ENCODE measurements around the gene GPR156.

DNA sequence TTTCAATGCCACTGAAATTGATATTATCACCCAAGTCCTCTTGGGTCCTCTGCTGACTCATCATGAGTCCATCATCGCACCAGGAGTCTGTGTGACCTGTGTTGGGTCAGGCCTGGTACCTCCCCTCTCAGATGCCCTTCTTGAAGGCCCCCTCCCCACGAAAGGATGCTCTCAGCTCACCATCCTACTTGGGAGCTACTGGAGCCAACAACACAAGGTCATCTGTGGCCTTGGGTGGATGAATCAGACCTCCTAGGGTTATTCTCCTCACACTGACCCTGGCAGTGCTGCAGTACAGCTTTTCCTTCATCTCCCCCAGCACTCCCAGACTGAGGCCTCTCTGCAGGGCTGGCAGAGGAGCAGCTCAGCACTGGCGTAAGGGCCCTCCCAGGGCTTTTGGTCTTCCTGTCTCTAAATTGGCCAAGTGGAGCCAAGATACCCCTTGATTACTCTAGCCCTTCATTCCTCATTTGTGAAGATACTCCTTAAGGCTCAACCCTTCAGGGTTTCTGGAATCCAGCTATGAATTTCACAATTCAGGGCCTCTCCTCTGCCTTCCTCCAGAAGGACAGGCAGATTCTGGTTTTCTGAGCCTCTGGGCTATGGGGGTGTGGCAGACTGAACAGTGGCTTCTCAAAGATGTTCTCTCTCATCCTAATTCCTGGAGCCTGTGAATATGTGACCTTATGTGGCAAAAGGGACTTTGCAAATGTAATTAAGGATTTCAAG, 110.0 kb downstream of the GPR156 start:
- TF ChIP-seq, protein P1, sequence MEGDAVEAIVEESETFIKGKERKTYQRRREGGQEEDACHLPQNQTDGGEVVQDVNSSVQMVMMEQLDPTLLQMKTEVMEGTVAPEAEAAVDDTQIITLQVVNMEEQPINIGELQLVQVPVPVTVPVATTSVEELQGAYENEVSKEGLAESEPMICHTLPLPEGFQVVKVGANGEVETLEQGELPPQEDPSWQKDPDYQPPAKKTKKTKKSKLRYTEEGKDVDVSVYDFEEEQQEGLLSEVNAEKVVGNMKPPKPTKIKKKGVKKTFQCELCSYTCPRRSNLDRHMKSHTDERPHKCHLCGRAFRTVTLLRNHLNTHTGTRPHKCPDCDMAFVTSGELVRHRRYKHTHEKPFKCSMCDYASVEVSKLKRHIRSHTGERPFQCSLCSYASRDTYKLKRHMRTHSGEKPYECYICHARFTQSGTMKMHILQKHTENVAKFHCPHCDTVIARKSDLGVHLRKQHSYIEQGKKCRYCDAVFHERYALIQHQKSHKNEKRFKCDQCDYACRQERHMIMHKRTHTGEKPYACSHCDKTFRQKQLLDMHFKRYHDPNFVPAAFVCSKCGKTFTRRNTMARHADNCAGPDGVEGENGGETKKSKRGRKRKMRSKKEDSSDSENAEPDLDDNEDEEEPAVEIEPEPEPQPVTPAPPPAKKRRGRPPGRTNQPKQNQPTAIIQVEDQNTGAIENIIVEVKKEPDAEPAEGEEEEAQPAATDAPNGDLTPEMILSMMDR (IDR thresholded peaks at IDR 0.05; ENCODE audit: low read length): no peak
- TF ChIP-seq EZH2 (IDR thresholded peaks at IDR 0.05; ENCODE audit: borderline replicate concordance, low read length): no peak

All from OCI-LY1 (cell line).